Trophoblast cell (in vitro differentiated cells and primary cell): Measurements from ENCODE around the gene NLRP4. TPM values are rescaled to one million over a fixed set of nuclear protein-coding genes. Genes with fewer than 3 reads are reported as not detected.

Source experiments
- DNase-seq, 2 donors: peaks; one replicate each; pipeline ENCODE4 v3.0.0-alpha.2; 2016
- H2AFZ ChIP-seq: 2 replicates; pipeline ENCODE4 v1.6.1; 2013; ENCODE audit warnings: low read length, moderate library complexity, mild to moderate bottlenecking; ENCODE audit not compliant: insufficient read depth, poor library complexity
- H2AK5ac ChIP-seq: 2 replicates; pipeline ENCODE4 v1.6.1; 2013; ENCODE audit warnings: mild to moderate bottlenecking, low read length
- H2BK120ac ChIP-seq: 2 replicates; pipeline ENCODE4 v1.6.1; 2013; ENCODE audit warnings: low read length, mild to moderate bottlenecking, moderate library complexity; ENCODE audit not compliant: insufficient read depth, poor library complexity
- H2BK12ac ChIP-seq: 2 replicates; pipeline ENCODE4 v1.6.1; 2013; ENCODE audit warnings: mild to moderate bottlenecking, low read length, moderate library complexity
- H2BK5ac ChIP-seq: 2 replicates; pipeline ENCODE4 v1.6.1; 2013; ENCODE audit warnings: low read length, low read depth, moderate library complexity, mild to moderate bottlenecking; ENCODE audit not compliant: poor library complexity
- H3K14ac ChIP-seq: 2 replicates; pipeline ENCODE4 v1.6.1; 2013; ENCODE audit warnings: mild to moderate bottlenecking, low read length
- H3K18ac ChIP-seq: 2 replicates; pipeline ENCODE4 v1.6.1; 2013; ENCODE audit warnings: mild to moderate bottlenecking, low read length
- H3K23ac ChIP-seq: 2 replicates; pipeline ENCODE4 v1.6.1; 2013; ENCODE audit warnings: low read length
- H3K27ac ChIP-seq: 2 replicates; pipeline ENCODE4 v1.5.1; 2013; ENCODE audit warnings: low read depth, mild to moderate bottlenecking, inconsistent platforms, low read length, moderate library complexity
- H3K27me3 ChIP-seq: 2 replicates; pipeline ENCODE4 v1.6.1; 2013; ENCODE audit warnings: inconsistent platforms, mild to moderate bottlenecking, low read length, moderate library complexity; ENCODE audit not compliant: insufficient read depth
- H3K36me3 ChIP-seq, 2 experiments: 1 replicate in 1 of 2; 2 replicates in 1 of 2; pipeline ENCODE4 v1.6.1; 2013; ENCODE audit warnings: low read length in 2 of 2, mild to moderate bottlenecking in 2 of 2, moderate library complexity in 1 of 2; ENCODE audit not compliant: insufficient read depth in 2 of 2, control insufficient read depth in 1 of 2
- H3K4ac ChIP-seq: 2 replicates; pipeline ENCODE4 v1.6.1; 2013; ENCODE audit warnings: low read depth, mild to moderate bottlenecking, low read length, moderate library complexity
- H3K4me1 ChIP-seq, 2 experiments: 1 replicate in 1 of 2; 2 replicates in 1 of 2; pipeline ENCODE4 v1.6.1; 2013; ENCODE audit warnings: low read length in 2 of 2, mild to moderate bottlenecking in 2 of 2, moderate library complexity in 1 of 2; ENCODE audit not compliant: insufficient read depth in 2 of 2, control insufficient read depth in 1 of 2
- H3K4me2 ChIP-seq: 2 replicates; pipeline ENCODE4 v1.6.1; 2013; ENCODE audit warnings: inconsistent platforms, mild to moderate bottlenecking, low read length, moderate library complexity
- H3K4me3 ChIP-seq: 2 replicates; pipeline ENCODE4 v1.5.1; 2013; ENCODE audit warnings: mild to moderate bottlenecking, low read depth, low read length, inconsistent platforms
- H3K79me1 ChIP-seq: one replicate; pipeline ENCODE4 v1.6.1; 2013; ENCODE audit warnings: low read length
- H3K79me2 ChIP-seq: 2 replicates; pipeline ENCODE4 v1.6.1; 2013; ENCODE audit warnings: low read length, mild to moderate bottlenecking; ENCODE audit not compliant: control insufficient read depth, insufficient read depth, poor library complexity
- H3K9ac ChIP-seq: 2 replicates; pipeline ENCODE4 v1.6.1; 2013; ENCODE audit warnings: mild to moderate bottlenecking, low read length
- H3K9me3 ChIP-seq: 2 replicates; pipeline ENCODE4 v1.6.1; 2013; ENCODE audit warnings: low read depth, mild to moderate bottlenecking, control low read depth, inconsistent platforms, low read length; ENCODE audit not compliant: insufficient read depth
- H4K12ac ChIP-seq: 2 replicates; pipeline ENCODE4 v1.6.1; 2013; ENCODE audit warnings: low read depth, mild to moderate bottlenecking, low read length, moderate library complexity
- H4K8ac ChIP-seq: 2 replicates; pipeline ENCODE4 v1.6.1; 2013; ENCODE audit warnings: low read depth, mild to moderate bottlenecking, low read length, moderate library complexity
- H4K91ac ChIP-seq: one replicate; pipeline ENCODE4 v1.6.1; 2013; ENCODE audit warnings: low read depth, mild to moderate bottlenecking, low read length, moderate library complexity
- WGBS: extraction: QIAGEN DNeasy Blood & Tissue Kit; methylation state at CpG from one replicate; pipeline ENCODE4 v1.1.7; 2013; ENCODE audit warnings: missing lambda C conversion rate; ENCODE audit not compliant: insufficient read length, insufficient coverage; ENCODE audit errors: extremely low coverage; 5-methylcytosine and 5-hydroxymethylcytosine counted together
- polyA plus RNA-seq: library from polyadenylated mRNA; stranded (reverse); fragments of 200-250 nt; gene quantifications from 2 replicates; pipeline ENCODE4 v1.2.3, GENCODE V29; 2013

Gene NLRP4, protein sequence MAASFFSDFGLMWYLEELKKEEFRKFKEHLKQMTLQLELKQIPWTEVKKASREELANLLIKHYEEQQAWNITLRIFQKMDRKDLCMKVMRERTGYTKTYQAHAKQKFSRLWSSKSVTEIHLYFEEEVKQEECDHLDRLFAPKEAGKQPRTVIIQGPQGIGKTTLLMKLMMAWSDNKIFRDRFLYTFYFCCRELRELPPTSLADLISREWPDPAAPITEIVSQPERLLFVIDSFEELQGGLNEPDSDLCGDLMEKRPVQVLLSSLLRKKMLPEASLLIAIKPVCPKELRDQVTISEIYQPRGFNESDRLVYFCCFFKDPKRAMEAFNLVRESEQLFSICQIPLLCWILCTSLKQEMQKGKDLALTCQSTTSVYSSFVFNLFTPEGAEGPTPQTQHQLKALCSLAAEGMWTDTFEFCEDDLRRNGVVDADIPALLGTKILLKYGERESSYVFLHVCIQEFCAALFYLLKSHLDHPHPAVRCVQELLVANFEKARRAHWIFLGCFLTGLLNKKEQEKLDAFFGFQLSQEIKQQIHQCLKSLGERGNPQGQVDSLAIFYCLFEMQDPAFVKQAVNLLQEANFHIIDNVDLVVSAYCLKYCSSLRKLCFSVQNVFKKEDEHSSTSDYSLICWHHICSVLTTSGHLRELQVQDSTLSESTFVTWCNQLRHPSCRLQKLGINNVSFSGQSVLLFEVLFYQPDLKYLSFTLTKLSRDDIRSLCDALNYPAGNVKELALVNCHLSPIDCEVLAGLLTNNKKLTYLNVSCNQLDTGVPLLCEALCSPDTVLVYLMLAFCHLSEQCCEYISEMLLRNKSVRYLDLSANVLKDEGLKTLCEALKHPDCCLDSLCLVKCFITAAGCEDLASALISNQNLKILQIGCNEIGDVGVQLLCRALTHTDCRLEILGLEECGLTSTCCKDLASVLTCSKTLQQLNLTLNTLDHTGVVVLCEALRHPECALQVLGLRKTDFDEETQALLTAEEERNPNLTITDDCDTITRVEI
- not detected in 2 replicates for polyA plus RNA-seq

DNA sequence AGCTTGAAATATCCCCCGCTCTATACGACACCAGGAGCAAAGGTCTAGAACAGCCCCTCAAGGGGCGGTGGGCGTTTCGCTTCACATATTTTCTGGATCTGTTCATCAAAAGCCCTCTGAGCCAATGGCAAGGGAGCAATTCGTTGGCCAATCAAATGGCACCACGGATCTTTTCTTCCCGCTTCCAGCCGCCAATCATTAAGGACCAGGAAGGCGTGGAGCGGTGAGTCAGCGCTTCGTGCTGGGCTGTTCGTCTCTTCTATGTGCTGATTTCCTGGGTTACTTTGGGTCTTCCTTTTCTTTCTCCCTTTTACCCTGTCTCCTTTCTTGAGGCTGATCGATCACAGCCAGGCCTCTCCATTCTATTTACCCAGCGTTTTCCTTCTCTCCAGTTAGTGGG is at the start of gene NLRP4:
NLRP4 (plus strand) TSS at position 201 of the 400 bp plus-strand sequence. CDS start 15,541 bp downstream, outside the sequence.
- no peak within 1 kb of the TSS for H3K9ac ChIP-seq
- no peaks in the 10 kb centered on the region for H3K36me3 ChIP-seq
- no peak within 1 kb of the TSS for H4K8ac ChIP-seq
- no peak within 1 kb of the TSS for H3K18ac ChIP-seq
- no peak within 1 kb of the TSS for H2BK120ac ChIP-seq
- no peak within 1 kb of the TSS for H2BK5ac ChIP-seq
- no peak within 1 kb of the TSS for H2AFZ ChIP-seq
- H3K4ac ChIP-seq = no peak within 1 kb of the TSS
- H3K79me1 ChIP-seq = no peaks in the 10 kb centered on the region
- H4K12ac ChIP-seq = no peak within 1 kb of the TSS
- H3K79me2 ChIP-seq = no peaks in the 10 kb centered on the region
- H3K4me3 ChIP-seq = no peak within 1 kb of the TSS
- no peaks in the 10 kb centered on the region for H3K4me1 ChIP-seq
- no peak within 1 kb of the TSS for H3K23ac ChIP-seq
- H3K27me3 ChIP-seq = no peaks in the 10 kb centered on the region
- no peak within 1 kb of the TSS for H2AK5ac ChIP-seq
- H3K9me3 ChIP-seq = peaks cover 18% of the 10 kb centered on the region
- H3K4me2 ChIP-seq = no peak within 1 kb of the TSS
- H3K14ac ChIP-seq = no peak within 1 kb of the TSS
- DNase-seq = no peak
- no peak within 1 kb of the TSS for H2BK12ac ChIP-seq
- H4K91ac ChIP-seq = no peak within 1 kb of the TSS
- no peak within 1 kb of the TSS for H3K27ac ChIP-seq
- no CpG with 5 or more reads among the region's 16 CpGs for WGBS

DNA sequence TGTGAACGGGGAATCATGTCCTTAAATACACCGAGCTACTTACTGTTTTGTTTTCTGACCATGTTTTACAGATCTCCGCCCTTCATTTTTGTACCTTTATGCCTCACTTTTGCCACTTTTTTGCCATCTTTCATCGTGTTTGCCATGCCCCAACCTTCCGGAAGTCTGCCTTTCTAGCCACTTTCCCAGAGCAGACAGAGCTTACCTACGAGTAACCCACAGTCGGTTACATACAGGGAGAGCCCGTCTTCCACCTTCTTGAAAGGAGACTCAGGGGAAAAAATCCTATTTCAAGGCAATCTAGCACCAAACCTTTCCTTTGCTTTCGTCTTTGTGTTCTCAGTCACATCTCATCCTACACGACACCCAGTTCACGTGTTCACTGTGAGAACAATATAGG is 41.3 kb upstream of the NLRP4 start:
- no peaks in the 10 kb centered on the region for H3K36me3 ChIP-seq
- no peak for DNase-seq
- no peak overlapping the region for H3K14ac ChIP-seq
- no CpG with 5 or more reads among the region's 11 CpGs for WGBS
- H3K27ac ChIP-seq = no peak overlapping the region
- H2BK12ac ChIP-seq = no peak overlapping the region
- H3K4me3 ChIP-seq = no peak overlapping the region
- H4K8ac ChIP-seq = no peak overlapping the region
- no peaks in the 10 kb centered on the region for H3K79me2 ChIP-seq
- peaks cover 25% of the 10 kb centered on the region for H3K9me3 ChIP-seq
- no peaks in the 10 kb centered on the region for H3K79me1 ChIP-seq
- no peaks in the 10 kb centered on the region for H3K27me3 ChIP-seq
- H2BK5ac ChIP-seq = no peak overlapping the region
- H3K4ac ChIP-seq = no peak overlapping the region
- H3K9ac ChIP-seq = no peak overlapping the region
- no peak overlapping the region for H4K12ac ChIP-seq
- H2BK120ac ChIP-seq = no peak overlapping the region
- H3K23ac ChIP-seq = no peak overlapping the region
- no peak overlapping the region for H4K91ac ChIP-seq
- H2AFZ ChIP-seq = no peak overlapping the region
- no peak overlapping the region for H3K4me2 ChIP-seq
- H3K18ac ChIP-seq = no peak overlapping the region
- no peaks in the 10 kb centered on the region for H3K4me1 ChIP-seq
- H2AK5ac ChIP-seq = no peak overlapping the region

DNA sequence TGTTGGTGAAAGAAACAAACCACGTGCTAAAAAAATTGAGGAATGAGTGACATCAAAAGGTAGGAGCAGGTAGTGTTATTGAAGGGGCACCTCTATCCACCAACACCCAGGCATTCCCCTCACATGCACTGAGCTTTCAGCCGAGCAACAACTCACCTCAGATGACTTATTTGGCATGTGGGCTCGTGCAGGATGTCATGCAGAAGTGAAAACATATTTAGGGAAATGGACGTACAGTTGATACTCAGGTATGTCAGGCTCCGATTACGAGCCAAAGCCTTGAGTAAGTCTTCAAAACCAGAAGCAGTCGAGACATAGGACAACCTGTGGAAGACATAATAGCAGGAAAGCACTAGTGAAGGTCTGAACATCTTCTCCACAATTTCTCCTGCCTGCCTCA is 34.9 kb upstream of the NLRP4 start:
- no peaks in the 10 kb centered on the region for H3K27me3 ChIP-seq
- no peak overlapping the region for H2BK120ac ChIP-seq
- peak; percentile 33 to 69 for DNase-seq
- no peak overlapping the region for H3K18ac ChIP-seq
- no peak overlapping the region for H4K8ac ChIP-seq
- H4K12ac ChIP-seq = no peak overlapping the region
- no peak overlapping the region for H3K4me3 ChIP-seq
- no peaks in the 10 kb centered on the region for H3K79me2 ChIP-seq
- no peak overlapping the region for H3K14ac ChIP-seq
- no peak overlapping the region for H2AK5ac ChIP-seq
- H3K9me3 ChIP-seq = peaks cover 20% of the 10 kb centered on the region
- no peak overlapping the region for H3K9ac ChIP-seq
- H3K79me1 ChIP-seq = no peaks in the 10 kb centered on the region
- no peaks in the 10 kb centered on the region for H3K4me1 ChIP-seq
- no peak overlapping the region for H3K4me2 ChIP-seq
- no CpG with 5 or more reads among the region's 7 CpGs for WGBS
- H4K91ac ChIP-seq = no peak overlapping the region
- no peak overlapping the region for H3K23ac ChIP-seq
- H3K27ac ChIP-seq = no peak overlapping the region
- H3K4ac ChIP-seq = no peak overlapping the region
- H2AFZ ChIP-seq = no peak overlapping the region
- H2BK5ac ChIP-seq = no peak overlapping the region
- no peak overlapping the region for H2BK12ac ChIP-seq
- no peaks in the 10 kb centered on the region for H3K36me3 ChIP-seq

DNA sequence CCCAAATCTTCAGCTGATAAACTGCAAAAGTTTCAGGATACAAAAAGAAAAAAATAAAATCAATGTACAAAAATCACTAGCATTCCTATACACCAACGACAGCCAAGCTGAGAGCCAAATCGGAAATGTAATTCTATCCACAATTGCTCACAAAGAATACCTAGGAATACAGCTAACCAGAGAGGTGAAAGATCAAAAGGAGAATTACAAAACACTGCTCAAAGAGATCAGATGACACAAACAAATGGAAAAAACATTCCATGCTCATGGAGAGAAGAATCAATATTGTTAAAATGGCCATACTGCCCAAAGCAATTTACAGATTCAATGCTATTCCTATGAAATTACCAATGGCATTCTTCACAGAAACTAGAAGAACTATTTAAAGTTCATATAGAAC is 34.1 kb upstream of the NLRP4 start:
- Histone ChIP-seq H2AFZ (no peak overlapping the region), H3K4me2 (no peak overlapping the region), H3K14ac (no peak overlapping the region), H3K9ac (no peak overlapping the region), H3K79me2 (no peaks in the 10 kb centered on the region), H4K8ac (no peak overlapping the region), H2BK12ac (no peak overlapping the region), H3K4ac (no peak overlapping the region), H4K91ac (no peak overlapping the region), H3K27ac (no peak overlapping the region), H3K4me3 (no peak overlapping the region), H3K18ac (no peak overlapping the region), H3K9me3 (peaks cover 23% of the 10 kb centered on the region), H3K23ac (no peak overlapping the region), H2BK5ac (no peak overlapping the region), H2BK120ac (no peak overlapping the region), H3K4me1 (no peaks in the 10 kb centered on the region), H2AK5ac (no peak overlapping the region), H3K79me1 (no peaks in the 10 kb centered on the region), H3K36me3 (no peaks in the 10 kb centered on the region), H3K27me3 (no peaks in the 10 kb centered on the region), H4K12ac (no peak overlapping the region)
- no CpG with 5 or more reads among the region's 2 CpGs for WGBS
- no peak for DNase-seq
